HT-29 (cell line): ENCODE results near the gene ARL4A. TPM values are rescaled to one million over a fixed set of nuclear protein-coding genes. Genes with fewer than 3 reads are reported as not detected.

ENCODE experiments used
- DNase-seq: peaks from one replicate; pipeline ENCODE4 v3.0.0-alpha.2; 2015; ENCODE audit warnings: low spot score
- total RNA-seq: library from RNA; depleted of rRNA; stranded (reverse); fragments of >200 nt; shearing (Covaris generic); gene quantifications from 2 replicates; pipeline ENCODE4 v1.2.3, GENCODE V29; 2014

The ARL4A gene
- total RNA-seq, 1 experiment from 2014 or later = 26.8 TPM

GRCh38 chr7:12699299-12699698, 11.9 kb downstream of the ARL4A start:
- no peak for DNase-seq

GRCh38 chr7:12701433-12701832, 14.0 kb downstream of the ARL4A start:
- no peak for DNase-seq

- DNase-seq = no peak
Measured at GRCh38 chr7:12703881-12704280, 16.4 kb downstream of the ARL4A start.

- DNase-seq = no peak
Measured at GRCh38 chr7:12705878-12706277, 18.4 kb downstream of the ARL4A start.

GRCh38 chr7:12706900-12707536, 19.6 kb downstream of the ARL4A start:
- no peak for DNase-seq

GRCh38 chr7:12708314-12708713, 20.9 kb downstream of the ARL4A start:
- DNase-seq = no peak

GRCh38 chr7:12709726-12710502, 22.5 kb downstream of the ARL4A start:
- DNase-seq = peak; percentile 47

- DNase-seq = no peak
Measured at GRCh38 chr7:12711124-12711523, 23.7 kb downstream of the ARL4A start.

- DNase-seq = no peak
Measured at GRCh38 chr7:12712236-12712635, 24.8 kb downstream of the ARL4A start.

- no peak for DNase-seq
Measured at GRCh38 chr7:12713625-12714378, 26.4 kb downstream of the ARL4A start.

- DNase-seq = no peak
Measured at GRCh38 chr7:12714379-12714737, 26.9 kb downstream of the ARL4A start.

- peak; percentile 81 for DNase-seq
Measured at GRCh38 chr7:12715372-12716133, 28.1 kb downstream of the ARL4A start.

- DNase-seq = no peak
Measured at GRCh38 chr7:12716134-12716681, 28.8 kb downstream of the ARL4A start.

GRCh38 chr7:12716722-12717121, 29.3 kb downstream of the ARL4A start:
- DNase-seq = no peak

GRCh38 chr7:12719141-12719919, 31.9 kb downstream of the ARL4A start:
- DNase-seq = no peak

- no peak for DNase-seq
Measured at GRCh38 chr7:12719981-12720865, 32.8 kb downstream of the ARL4A start.

GRCh38 chr7:12721286-12721830, 33.9 kb downstream of the ARL4A start:
- no peak for DNase-seq

- DNase-seq = no peak
Measured at GRCh38 chr7:12722136-12722535, 34.7 kb downstream of the ARL4A start.
